Measurements from ENCODE around the gene CELF5. TPM values are rescaled to one million over a fixed set of nuclear protein-coding genes. Genes with fewer than 3 reads are reported as not detected.

CELF5 gene
- total RNA-seq, 4 donors from 2014 or later: 0.28 to 0.73 TPM; not detected in 2

DNA sequence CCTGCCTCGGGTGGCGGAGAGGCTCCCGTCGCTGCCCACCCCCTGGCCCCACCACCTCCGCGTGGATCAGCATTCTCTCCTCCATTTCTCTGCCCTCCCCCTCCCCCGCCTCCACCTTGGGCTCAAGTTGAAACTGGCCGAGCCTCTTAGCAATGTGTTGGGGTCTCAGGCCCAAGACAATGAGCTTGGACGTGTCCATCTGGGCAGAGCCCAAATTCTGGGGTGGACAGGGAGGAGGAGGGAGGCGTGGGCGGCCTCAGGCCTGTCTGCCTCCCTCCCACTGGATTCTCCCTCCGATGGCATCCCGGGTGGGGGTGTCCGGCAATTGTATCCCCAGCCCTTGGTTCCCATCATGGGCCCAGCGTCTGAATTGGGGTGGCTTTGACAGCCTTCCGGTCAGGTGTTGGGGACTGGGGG is 1.2 kb downstream of the CELF5 start:
- peaks cover 6 to 11% of the 10 kb centered on the region in 2 donors for H3K27me3 ChIP-seq

DNA sequence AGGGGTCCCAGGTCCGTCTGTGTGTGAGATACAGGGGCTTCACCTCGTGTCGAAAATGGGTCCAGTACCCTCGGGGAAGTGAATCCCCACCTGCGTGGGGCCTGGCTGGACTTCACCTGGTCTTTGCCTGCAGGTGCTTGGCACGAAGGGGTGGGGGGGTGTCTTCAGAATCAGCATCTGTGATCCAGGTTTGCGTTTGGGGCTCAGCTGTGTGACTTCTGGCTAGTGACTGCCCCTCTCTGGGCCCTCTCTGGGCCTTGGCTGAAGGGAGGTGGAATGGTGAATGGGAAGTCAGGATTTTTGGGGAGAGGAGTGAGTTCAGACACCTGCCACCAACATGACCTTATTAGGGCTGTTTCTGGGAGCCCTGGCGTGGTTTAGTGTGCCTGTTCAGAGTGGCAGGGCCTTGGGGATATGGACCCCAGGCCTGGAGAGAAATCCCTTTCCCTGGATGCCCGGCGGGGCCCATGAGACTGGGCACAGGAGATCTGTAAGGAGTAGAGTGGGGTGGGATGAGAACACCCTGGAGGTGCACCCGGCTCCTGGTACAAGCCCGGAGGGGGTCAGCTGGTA is 2.7 kb downstream of the CELF5 start:
- no peak for TF ChIP-seq POLR2A (IDR thresholded peaks at IDR 0.05)
- TF ChIP-seq, protein P1, sequence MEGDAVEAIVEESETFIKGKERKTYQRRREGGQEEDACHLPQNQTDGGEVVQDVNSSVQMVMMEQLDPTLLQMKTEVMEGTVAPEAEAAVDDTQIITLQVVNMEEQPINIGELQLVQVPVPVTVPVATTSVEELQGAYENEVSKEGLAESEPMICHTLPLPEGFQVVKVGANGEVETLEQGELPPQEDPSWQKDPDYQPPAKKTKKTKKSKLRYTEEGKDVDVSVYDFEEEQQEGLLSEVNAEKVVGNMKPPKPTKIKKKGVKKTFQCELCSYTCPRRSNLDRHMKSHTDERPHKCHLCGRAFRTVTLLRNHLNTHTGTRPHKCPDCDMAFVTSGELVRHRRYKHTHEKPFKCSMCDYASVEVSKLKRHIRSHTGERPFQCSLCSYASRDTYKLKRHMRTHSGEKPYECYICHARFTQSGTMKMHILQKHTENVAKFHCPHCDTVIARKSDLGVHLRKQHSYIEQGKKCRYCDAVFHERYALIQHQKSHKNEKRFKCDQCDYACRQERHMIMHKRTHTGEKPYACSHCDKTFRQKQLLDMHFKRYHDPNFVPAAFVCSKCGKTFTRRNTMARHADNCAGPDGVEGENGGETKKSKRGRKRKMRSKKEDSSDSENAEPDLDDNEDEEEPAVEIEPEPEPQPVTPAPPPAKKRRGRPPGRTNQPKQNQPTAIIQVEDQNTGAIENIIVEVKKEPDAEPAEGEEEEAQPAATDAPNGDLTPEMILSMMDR (IDR thresholded peaks at IDR 0.05): no peak
- DNase-seq: no peak
- Histone ChIP-seq H3K27ac (no peak overlapping the region), H3K4me1 (no peaks in the 10 kb centered on the region), H3K27me3 (peaks cover 6 to 11% of the 10 kb centered on the region in 2 donors), H3K9me3 (no peaks in the 10 kb centered on the region), H3K4me3 (no peak overlapping the region), H3K36me3 (no peaks in the 10 kb centered on the region)
- intact Hi-C loops (cut with DNase I; ENCODE audit: low total_unique reads): no loop called here

More for the DNA sequence above, 1.2 kb downstream of the CELF5 start:
- intact Hi-C loops (cut with DNase I; ENCODE audit: low total_unique reads): no loop called here
- DNase-seq: no peak
- Histone ChIP-seq H3K9me3 (no peaks in the 10 kb centered on the region), H3K4me1 (no peaks in the 10 kb centered on the region), H3K36me3 (no peaks in the 10 kb centered on the region), H3K27ac (no peak overlapping the region), H3K4me3 (no peak overlapping the region)
- TF ChIP-seq, protein P1 (IDR thresholded peaks at IDR 0.05): no peak
- TF ChIP-seq POLR2A (IDR thresholded peaks at IDR 0.05): no peak

DNA sequence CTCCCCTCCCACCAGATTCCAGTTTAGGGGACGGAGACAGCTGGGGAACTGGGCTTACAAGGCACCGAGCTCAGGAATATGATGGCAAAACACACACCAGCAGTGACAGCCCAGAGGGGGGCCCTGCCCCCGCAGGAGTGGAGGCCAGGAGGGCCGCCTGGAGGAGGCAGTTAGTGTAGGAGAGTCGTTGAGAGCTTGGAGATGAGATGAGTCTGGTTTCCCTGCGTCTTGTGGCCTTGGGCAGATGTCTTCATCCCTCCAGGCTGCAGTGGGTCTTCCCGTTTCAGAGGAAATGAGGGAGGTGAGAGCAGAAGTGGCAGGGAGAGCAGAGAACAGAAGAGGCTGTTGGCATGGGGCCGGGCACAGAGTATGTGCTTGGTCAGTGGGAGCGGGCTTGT is 4.9 kb downstream of the CELF5 start:
- no peak overlapping the region for H3K4me3 ChIP-seq
- intact Hi-C loops (cut with DNase I; ENCODE audit: low total_unique reads): no loop called here
- no peaks in the 10 kb centered on the region for H3K9me3 ChIP-seq
- H3K4me1 ChIP-seq: no peaks in the 10 kb centered on the region
- no peaks in the 10 kb centered on the region for H3K36me3 ChIP-seq
- TF ChIP-seq, protein P1 (IDR thresholded peaks at IDR 0.05): no peak
- no peak for TF ChIP-seq POLR2A (IDR thresholded peaks at IDR 0.05)
- H3K27me3 ChIP-seq: peaks cover 6 to 11% of the 10 kb centered on the region in 2 donors
- H3K27ac ChIP-seq: no peak overlapping the region
- DNase-seq: no peak

DNA sequence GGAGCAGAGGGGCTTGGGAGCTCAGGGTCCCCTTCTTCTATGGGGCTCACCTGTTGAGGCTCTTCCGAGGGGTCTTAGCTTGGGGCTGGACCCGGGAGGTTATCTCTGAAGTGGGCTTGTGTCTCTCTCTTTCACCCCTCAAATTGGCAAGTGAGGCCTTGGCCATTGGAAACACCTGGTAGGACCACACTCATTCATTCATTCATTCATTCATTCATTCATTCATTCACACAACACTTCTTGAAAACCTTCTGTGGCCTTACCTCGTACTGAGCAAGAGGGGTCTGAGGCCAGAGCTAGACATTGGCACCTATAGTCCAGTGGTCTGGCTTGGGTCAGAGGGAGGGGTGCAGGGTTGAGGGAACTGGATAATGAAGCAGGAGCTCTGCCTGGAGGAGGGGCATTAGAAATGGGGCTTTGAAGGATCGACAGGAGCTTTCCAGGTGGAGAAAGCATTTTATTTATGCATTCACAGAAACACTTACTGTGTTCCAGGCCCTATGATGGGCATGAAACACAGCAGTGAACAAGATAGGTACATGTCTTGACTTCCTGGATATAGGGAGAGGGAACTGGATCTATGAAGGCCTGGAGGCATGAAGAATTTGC is 5.5 kb downstream of the CELF5 start:
- Histone ChIP-seq H3K27ac (no peak overlapping the region), H3K9me3 (no peaks in the 10 kb centered on the region), H3K4me3 (no peak overlapping the region), H3K36me3 (no peaks in the 10 kb centered on the region), H3K4me1 (no peaks in the 10 kb centered on the region), H3K27me3 (peaks cover 6 to 7% of the 10 kb centered on the region in 2 donors)
- no peak for DNase-seq
- no peak for TF ChIP-seq POLR2A (IDR thresholded peaks at IDR 0.05)
- TF ChIP-seq, protein P1 (IDR thresholded peaks at IDR 0.05): no peak
- intact Hi-C loops (cut with DNase I; ENCODE audit: low total_unique reads): no loop called here

DNA sequence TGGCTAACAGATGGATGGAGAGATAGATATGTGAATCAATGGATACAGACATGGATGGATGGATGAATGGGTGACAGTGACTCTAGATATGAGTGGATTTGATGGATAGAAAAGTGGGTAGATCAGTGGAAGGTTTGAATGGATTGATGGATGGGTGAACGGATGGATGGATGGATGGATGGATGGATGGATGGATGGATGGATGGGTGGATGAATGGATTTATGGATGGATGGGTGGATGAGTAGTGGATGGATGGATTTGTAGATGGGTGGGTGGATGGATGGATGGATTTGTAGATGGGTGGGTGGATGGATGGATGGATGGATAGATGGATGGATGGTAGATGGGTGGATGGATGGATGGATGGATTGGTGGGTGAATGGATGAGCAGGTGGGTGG is 6.8 kb downstream of the CELF5 start:
- intact Hi-C loops (cut with DNase I; ENCODE audit: low total_unique reads): no loop called here

More for the DNA sequence above, 6.8 kb downstream of the CELF5 start:
- TF ChIP-seq, protein P1 (IDR thresholded peaks at IDR 0.05): no peak
- no peak for TF ChIP-seq POLR2A (IDR thresholded peaks at IDR 0.05)
- no peaks in the 10 kb centered on the region for H3K27me3 ChIP-seq
- H3K27ac ChIP-seq: no peak overlapping the region
- no peaks in the 10 kb centered on the region for H3K9me3 ChIP-seq
- H3K4me3 ChIP-seq: no peak overlapping the region
- no peaks in the 10 kb centered on the region for H3K36me3 ChIP-seq
- no peaks in the 10 kb centered on the region for H3K4me1 ChIP-seq
- no peak for DNase-seq
